ENCODE data around the gene DZANK1. TPM values are rescaled to one million over a fixed set of nuclear protein-coding genes. Genes with fewer than 3 reads are reported as not detected.

The DZANK1 gene
- total and polyA plus RNA-seq, 8 donors, result 2.0 to 10.8 (median 8.3) TPM

DNA sequence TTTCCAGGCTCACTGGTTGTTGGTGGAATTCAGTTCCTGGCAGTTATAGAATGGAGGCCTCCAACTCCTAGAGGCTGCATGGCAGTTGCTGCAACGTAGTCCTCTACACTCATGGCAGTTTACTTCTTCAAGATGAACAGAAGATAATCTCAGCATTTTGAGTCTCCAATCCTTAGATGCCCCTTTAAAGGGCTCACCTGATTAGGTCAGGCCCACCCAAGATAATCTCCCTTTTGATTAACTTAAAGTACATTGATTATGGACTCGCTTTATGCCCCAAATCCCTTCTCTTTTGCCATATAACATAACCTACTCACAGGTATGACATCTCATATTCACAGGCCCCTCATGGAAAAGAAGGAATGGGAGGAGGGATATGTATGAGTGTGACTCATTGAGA is 102.1 kb downstream of the DZANK1 start:
- Histone ChIP-seq H3K4me1 (no peaks in the 10 kb centered on the region), H3K36me3 (no peaks in the 10 kb centered on the region), H3K27ac (no peak overlapping the region), H3K9me3 (no peaks in the 10 kb centered on the region), H3K27me3 (no peaks in the 10 kb centered on the region), H3K4me3 (no peak overlapping the region)
- TF ChIP-seq, protein P1, sequence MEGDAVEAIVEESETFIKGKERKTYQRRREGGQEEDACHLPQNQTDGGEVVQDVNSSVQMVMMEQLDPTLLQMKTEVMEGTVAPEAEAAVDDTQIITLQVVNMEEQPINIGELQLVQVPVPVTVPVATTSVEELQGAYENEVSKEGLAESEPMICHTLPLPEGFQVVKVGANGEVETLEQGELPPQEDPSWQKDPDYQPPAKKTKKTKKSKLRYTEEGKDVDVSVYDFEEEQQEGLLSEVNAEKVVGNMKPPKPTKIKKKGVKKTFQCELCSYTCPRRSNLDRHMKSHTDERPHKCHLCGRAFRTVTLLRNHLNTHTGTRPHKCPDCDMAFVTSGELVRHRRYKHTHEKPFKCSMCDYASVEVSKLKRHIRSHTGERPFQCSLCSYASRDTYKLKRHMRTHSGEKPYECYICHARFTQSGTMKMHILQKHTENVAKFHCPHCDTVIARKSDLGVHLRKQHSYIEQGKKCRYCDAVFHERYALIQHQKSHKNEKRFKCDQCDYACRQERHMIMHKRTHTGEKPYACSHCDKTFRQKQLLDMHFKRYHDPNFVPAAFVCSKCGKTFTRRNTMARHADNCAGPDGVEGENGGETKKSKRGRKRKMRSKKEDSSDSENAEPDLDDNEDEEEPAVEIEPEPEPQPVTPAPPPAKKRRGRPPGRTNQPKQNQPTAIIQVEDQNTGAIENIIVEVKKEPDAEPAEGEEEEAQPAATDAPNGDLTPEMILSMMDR (IDR thresholded peaks at IDR 0.05), result no peak
- DNase-seq (no peak), ATAC-seq (no peak)
- intact Hi-C loops (cut with DNase I), result no loop called here

DNA sequence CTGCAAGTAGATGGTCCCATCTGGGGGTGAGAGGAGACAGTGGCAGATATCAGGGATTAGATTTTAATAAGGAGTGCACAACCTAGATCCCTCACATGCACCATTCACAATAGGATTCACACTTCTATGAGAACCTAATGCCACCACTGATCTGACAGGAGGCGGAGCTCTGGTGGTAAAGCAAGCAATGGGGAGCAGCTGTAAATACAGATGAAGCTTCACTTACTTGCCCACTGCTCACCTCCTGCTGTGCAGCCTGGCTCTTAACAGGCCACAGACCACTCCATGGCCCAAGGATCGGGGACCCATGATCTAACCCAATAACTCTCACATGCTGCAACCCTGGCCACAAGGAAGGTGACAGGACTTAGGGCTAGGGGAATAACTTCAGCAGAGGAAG is 103.1 kb downstream of the DZANK1 start:
- TF ChIP-seq, protein P1 (IDR thresholded peaks at IDR 0.05), result no peak
- ATAC-seq (no peak), DNase-seq (no peak)
- Histone ChIP-seq H3K27ac (no peak overlapping the region), H3K9me3 (no peaks in the 10 kb centered on the region), H3K27me3 (no peaks in the 10 kb centered on the region), H3K4me3 (no peak overlapping the region), H3K36me3 (no peaks in the 10 kb centered on the region), H3K4me1 (no peaks in the 10 kb centered on the region)
- intact Hi-C loops (cut with DNase I), result no loop called here

DNA sequence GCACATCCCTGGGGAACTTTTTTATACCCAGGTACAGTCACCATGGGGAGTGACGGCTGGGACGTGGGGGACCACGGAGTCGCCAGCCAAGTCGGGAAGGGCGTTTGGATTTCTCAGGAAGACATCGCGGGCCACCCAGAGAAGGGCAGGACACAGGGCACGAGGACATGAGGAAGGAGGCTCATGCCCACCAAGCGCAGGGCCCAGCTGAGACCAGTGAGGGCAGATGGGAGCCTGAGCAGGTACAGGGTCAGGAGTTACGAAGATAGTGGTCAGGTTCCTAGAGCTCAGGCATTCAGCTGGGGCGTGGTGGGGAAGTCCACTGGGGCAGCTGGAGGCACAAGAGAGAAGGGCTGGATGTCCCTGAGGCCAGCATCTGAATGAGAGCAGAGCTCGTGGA is 103.9 kb downstream of the DZANK1 start:
- ATAC-seq (no peak), DNase-seq (no peak)
- no peak overlapping the region for H3K4me3 ChIP-seq
- H3K4me1 ChIP-seq, result no peaks in the 10 kb centered on the region
- no peak overlapping the region for H3K27ac ChIP-seq
- no peaks in the 10 kb centered on the region for H3K9me3 ChIP-seq
- no peaks in the 10 kb centered on the region for H3K27me3 ChIP-seq
- intact Hi-C loops (cut with DNase I), result no loop called here
- TF ChIP-seq, protein P1 (IDR thresholded peaks at IDR 0.05), result no peak
- H3K36me3 ChIP-seq, result no peaks in the 10 kb centered on the region

DNA sequence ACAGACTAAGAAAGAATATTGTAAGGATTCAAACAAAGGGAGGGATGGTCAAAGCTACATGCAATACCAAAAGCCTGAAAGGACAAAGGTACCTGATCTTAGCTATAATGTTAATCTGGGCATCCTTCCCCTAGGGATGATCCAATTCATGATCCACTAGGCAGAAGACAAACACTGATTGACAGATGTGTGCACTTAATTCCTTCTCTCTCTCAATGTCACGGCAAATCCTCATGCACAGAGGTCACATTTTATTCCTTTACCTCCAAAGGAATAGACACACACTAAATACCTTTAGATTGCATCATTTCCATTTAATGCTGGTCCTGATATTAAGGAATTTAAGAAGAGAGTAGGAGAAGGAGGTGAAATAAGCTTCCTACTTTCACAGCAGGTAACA is 105.2 kb downstream of the DZANK1 start:
- no peak for ATAC-seq
- no peak overlapping the region for H3K27ac ChIP-seq
- no peaks in the 10 kb centered on the region for H3K27me3 ChIP-seq
- no peak overlapping the region for H3K4me3 ChIP-seq
- no peaks in the 10 kb centered on the region for H3K9me3 ChIP-seq
- no peak for DNase-seq
- H3K4me1 ChIP-seq, result no peaks in the 10 kb centered on the region
- intact Hi-C loops (cut with DNase I), result no loop called here
- H3K36me3 ChIP-seq, result no peaks in the 10 kb centered on the region
- TF ChIP-seq, protein P1 (IDR thresholded peaks at IDR 0.05), result no peak

DNA sequence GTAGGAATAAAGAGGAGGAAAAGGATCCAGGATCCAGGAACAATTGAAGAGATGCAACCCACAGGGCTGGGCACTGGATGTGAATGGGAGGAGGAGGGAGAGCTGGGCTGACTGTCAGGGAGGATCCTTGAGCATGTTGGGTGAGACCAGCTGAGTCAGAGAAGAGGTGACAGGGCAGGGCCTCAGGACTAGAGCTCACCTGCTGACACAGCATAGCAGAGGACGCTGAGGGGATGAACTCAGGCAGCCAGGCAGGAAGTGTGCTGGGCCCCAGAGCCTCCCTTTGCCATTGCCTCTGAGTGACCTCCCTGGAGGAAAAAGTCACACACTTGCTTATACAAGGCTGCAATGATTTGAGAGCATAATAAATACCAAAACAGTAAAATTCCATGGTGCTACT is 106.2 kb downstream of the DZANK1 start:
- no peaks in the 10 kb centered on the region for H3K36me3 ChIP-seq
- no peak overlapping the region for H3K27ac ChIP-seq
- H3K4me3 ChIP-seq, result no peak overlapping the region
- ATAC-seq (no peak), DNase-seq (no peak)
- H3K4me1 ChIP-seq, result no peaks in the 10 kb centered on the region
- intact Hi-C loops (cut with DNase I), result no loop called here
- H3K9me3 ChIP-seq, result no peaks in the 10 kb centered on the region
- no peaks in the 10 kb centered on the region for H3K27me3 ChIP-seq
- TF ChIP-seq, protein P1 (IDR thresholded peaks at IDR 0.05), result no peak
